Astrocyte of the cerebellum (primary cell): ENCODE results near the gene JPT1.
"Not testable (repeated sequence)": the region's sequence is repeated elsewhere in the genome, so short reads cannot be mapped to it uniquely, and the experiment has no call there.

Experiments used
- DNase-seq: peaks from one replicate; pipeline ENCODE4 v3.0.0-alpha.2; 2011; ENCODE audit warnings: low read depth
- H3K4me3 ChIP-seq: 2 replicates; pipeline ENCODE4 v1.5.1; 2011; ENCODE audit warnings: mild to moderate bottlenecking, low read depth, low read length, moderate library complexity
- in situ Hi-C: cut with HindIII; loops from 2 replicates; pipeline ENCODE4 v1.10.0; 2017; ENCODE audit warnings: low sequenced_read_pairs
- TF ChIP-seq, protein P1 (sequence below): IDR thresholded peaks from 2 replicates; pipeline ENCODE4 v1.5.1; 2012; ENCODE audit warnings: low read length, low read depth, moderate library complexity, mild to moderate bottlenecking; ENCODE audit errors: missing control alignments

Gene JPT1

DNA sequence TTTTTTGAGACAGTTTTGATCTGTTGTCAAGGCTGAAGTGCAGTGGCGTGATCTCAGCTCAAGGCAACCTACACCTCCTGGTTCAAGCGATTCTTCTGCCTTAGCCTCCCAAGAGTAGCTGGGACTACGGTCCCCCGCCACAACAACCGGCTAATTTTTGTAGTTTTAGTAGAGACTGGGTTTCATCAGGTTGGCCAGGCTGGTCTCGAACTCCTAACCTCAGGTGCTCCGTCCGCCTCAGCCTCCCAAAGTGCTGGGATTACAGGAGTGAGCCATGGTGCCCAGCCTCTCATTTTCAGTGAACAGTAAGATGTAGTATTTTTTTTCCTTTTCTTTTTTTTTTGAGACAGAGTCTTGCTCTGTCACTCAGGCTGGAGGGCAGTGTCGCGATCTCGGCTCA is 20.7 kb upstream of the JPT1 start:
- TF ChIP-seq, protein P1, sequence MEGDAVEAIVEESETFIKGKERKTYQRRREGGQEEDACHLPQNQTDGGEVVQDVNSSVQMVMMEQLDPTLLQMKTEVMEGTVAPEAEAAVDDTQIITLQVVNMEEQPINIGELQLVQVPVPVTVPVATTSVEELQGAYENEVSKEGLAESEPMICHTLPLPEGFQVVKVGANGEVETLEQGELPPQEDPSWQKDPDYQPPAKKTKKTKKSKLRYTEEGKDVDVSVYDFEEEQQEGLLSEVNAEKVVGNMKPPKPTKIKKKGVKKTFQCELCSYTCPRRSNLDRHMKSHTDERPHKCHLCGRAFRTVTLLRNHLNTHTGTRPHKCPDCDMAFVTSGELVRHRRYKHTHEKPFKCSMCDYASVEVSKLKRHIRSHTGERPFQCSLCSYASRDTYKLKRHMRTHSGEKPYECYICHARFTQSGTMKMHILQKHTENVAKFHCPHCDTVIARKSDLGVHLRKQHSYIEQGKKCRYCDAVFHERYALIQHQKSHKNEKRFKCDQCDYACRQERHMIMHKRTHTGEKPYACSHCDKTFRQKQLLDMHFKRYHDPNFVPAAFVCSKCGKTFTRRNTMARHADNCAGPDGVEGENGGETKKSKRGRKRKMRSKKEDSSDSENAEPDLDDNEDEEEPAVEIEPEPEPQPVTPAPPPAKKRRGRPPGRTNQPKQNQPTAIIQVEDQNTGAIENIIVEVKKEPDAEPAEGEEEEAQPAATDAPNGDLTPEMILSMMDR: no peak
- in situ Hi-C loops: no loop called here
- no peak for DNase-seq
- no peak overlapping the region for H3K4me3 ChIP-seq

GRCh38 chr17:75173526-75173925 is 19.2 kb upstream of the JPT1 start:
- TF ChIP-seq, protein P1: no peak
- in situ Hi-C loops: no loop called here

GRCh38 chr17:75168998-75169397 is 14.7 kb upstream of the JPT1 start:
- TF ChIP-seq, protein P1: no peak
- H3K4me3 ChIP-seq: no peak overlapping the region
- in situ Hi-C loops: no loop called here
- no peak for DNase-seq

More at GRCh38 chr17:75173526-75173925, 19.2 kb upstream of the JPT1 start:
- H3K4me3 ChIP-seq: no peak overlapping the region
- DNase-seq: no peak

DNA sequence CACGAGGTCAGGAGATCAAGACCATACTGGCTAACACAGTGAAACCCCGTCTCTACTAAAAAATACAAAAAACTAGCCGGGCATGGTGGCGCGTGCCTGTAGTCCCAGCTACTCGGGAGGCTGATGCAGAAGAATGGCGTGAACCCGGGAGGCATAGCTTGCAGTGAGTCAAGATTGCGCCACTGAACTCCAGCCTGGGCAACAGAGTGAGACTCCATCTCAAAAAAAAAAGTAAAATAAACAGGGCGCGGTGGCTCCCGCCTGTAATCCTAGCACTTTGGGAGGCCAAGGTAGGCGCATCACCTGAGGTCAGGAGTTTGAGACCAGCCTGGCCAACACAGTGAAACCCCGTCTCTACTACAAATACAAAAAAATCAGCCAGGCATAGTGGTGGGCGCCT is 10.3 kb upstream of the JPT1 start:
- H3K4me3 ChIP-seq, DNase-seq, in situ Hi-C loops: not testable (repeated sequence)

- in situ Hi-C loops: no loop called here
- TF ChIP-seq, protein P1: no peak
- no peak overlapping the region for H3K4me3 ChIP-seq
- no peak for DNase-seq
Measured at GRCh38 chr17:75163074-75163473, 8.8 kb upstream of the JPT1 start.

DNA sequence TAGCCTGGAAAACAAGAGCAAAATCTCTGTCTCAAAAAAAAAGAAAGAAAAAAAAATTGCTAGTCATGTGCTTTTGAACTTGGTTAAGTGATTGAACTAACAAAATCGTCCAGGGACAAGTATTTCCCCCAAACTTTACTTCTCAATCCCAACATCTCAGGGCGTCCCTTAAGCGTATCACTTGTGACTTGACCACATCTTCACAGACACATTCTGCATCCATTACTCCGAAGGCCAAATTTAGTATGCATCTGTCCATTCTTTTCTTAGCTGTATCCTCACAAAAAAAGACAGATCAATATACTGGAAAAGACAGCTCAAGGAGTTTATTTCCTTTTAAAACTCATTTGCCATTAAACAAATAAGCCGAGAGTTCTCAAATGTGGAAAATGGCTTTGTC is 5.9 kb upstream of the JPT1 start:
- in situ Hi-C loops: no loop called here
- H3K4me3 ChIP-seq: no peak overlapping the region
- TF ChIP-seq, protein P1: no peak
- no peak for DNase-seq

DNA sequence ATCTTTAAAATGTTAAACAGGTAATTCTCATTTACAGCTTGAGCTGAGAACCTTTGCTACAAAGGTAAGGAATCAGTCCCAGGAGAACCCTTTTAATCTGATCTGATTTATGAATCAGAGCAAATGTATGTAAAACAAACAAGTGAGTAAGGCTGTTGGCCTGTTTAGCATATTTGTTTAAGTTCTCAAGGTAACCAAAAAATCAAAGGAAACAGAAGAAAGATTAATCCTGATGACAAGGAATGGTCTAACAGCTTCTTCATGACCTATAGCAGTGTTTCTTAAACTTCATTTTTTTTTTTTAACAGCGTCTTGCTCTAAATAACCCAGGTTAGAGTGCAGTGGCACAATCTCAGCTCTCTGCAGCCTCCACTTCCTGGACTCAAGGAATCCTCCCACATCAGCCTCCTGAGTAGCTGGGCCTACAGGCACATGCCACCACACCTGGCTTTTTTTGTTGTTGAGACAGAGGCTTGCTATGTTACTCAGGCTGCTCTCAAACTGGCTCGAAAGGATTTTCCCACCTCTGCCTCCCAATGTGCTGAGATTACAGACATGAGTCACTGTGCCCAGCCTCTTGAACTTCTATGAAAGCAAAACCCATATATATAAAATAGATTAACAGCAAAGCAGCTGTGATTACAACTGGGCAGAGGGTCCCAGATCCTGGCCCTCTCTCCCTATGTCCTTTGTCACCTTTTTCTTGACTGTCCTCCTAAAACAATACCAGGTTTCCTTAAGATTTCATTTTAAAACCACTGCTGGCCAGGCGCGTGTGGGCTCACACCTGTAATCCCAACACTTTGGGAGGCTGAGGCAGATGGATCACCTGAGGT is 5.1 kb upstream of the JPT1 start:
- DNase-seq: no peak
- TF ChIP-seq, protein P1: no peak
- H3K4me3 ChIP-seq: no peak overlapping the region
- in situ Hi-C loops: no loop called here

GRCh38 chr17:75158480-75158879 is 4.2 kb upstream of the JPT1 start:
- H3K4me3 ChIP-seq, DNase-seq, in situ Hi-C loops: not testable (repeated sequence)
